Head of caudate nucleus (tissue), 42 donors: ENCODE results near the gene ZNF629.
"Not testable (repeated sequence)": the region's sequence is repeated elsewhere in the genome, so short reads cannot be mapped to it uniquely, and the experiment has no call there.

Source experiments
- DNase-seq, 42 donors: peaks; one replicate each; pipeline versions ENCODE4 v3.0.0 to v3.0.0-alpha.2; 2020 to 2021; ENCODE audit warnings: mixed read lengths in 7 of 42
- intact Hi-C: fragments of 100-400 bp; cut with DNase I; formaldehyde crosslinking; loops from one replicate; pipeline ENCODE4 v1.15.0; 2022

The ZNF629 gene

DNA sequence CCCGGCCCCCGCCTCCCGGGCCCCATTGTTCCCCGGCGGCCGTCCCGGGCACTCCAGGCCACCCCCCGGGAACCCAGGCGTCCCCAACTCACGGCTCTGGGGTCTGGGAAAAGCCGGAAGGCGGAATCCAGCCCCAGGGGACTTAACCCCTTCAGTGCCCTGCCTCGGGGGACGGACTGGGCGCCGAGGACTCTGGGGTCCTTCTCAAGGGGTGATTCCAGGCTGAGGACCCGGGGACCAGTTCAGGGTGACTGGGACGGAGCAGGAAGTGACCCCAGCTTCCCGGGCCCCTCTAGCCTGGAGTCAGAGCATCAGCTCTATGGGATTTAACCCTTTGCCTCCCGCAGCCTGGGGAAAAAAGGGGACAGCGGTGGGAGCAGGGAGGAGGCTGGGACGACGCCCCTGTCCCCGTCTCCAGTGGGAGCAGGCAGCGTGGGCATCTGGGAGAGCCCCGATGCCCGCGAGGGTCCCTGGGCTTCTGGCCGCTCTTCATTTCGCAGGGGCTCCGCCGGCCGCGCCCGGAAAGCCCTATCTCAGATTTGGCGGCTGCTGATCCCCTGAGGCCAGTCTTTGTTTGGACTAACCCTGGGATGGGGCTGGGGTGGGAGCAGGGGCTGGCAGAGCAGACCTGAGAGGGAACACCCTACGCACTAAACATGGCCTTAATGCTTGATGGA is at the start of gene ZNF629:
Gene ZNF629 (minus strand): TSS at position 270 of the 677 bp plus-strand sequence. CDS start 2,723 bp downstream, outside the sequence.
- DNase-seq = peak; percentile 65 to 94 (median 84)
- intact Hi-C loops = loop anchor here (2.0 to 5.0 kb wide), 2 partner anchors 20 to 90 kb away; no protein-coding TSS in a partner anchor

GRCh38 chr16:30834130-30834740 is 47.2 kb upstream of the ZNF629 start:
- intact Hi-C loops = no loop called here
- DNase-seq = no peak

DNA sequence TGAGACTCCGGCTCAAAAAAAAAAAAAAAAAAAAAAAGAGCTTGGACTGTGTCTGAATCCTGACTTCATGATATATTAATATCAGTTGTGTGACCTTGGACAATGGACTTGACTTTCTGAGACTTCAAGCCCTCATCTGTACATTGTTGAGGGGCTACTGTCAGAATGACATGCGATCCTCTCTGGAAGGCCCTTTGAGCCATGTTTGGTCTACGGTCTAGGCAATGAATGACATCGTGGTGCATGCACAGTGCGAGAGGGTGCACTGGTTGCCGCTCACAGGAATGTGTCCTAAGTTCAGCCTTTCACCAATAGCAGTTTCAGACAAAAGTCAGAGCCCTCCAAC is 43.0 kb upstream of the ZNF629 start:
- intact Hi-C loops = no loop called here

DNA sequence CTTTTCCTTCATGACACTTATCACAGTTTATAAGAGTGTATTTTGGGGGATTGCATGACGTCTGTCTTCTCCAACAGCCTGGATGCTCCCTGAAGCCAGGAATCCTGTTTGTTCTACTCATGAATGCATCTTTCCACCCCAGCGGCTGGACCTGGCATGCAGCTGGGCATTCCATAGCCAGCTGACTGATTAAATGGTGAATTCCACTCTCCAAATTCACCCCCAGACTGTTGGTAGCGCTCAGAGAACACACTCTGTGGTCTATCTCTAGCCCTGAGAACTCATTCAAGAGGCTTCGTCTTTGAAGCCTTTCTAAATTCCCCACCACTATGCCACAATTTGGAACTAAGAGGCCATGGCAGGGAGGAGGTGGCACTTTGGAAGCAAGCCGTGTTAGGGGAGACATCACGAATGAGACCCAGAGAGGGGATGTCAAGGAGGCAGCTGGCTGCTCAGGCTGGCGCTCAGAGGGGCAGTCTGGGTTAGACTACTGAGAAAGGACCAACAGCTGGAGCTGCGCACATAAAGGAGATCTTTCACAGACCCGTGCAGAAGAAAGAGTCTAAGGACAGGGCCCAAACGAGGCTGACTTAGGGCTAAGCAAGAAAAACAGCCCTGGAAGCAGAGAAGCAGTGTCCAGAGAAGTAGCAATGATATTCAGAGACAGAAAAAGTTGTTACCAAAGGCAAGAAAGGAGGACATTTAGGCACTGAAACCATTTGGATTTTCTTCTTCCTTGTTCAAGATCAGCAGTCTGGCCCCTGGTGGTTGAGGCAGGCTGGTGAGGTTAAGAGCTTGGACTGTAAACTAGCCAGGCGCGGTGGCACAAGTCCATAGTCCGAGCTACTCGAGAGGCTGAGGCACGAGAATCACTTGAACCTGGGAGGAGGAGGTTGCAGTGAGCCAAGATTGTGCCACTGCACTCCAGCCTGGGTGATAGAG is 42.4 kb upstream of the ZNF629 start:
- intact Hi-C loops = no loop called here
- peak in 4 of 42 donors; percentile 5 to 22 (median 8) for DNase-seq

More for the DNA sequence above, 43.0 kb upstream of the ZNF629 start:
- DNase-seq = no peak

- no peak for DNase-seq
- intact Hi-C loops = no loop called here
Observed at GRCh38 chr16:30821891-30822290, 34.9 kb upstream of the ZNF629 start.

GRCh38 chr16:30821441-30821840 is 34.4 kb upstream of the ZNF629 start:
- intact Hi-C loops, DNase-seq: not testable (repeated sequence)

DNA sequence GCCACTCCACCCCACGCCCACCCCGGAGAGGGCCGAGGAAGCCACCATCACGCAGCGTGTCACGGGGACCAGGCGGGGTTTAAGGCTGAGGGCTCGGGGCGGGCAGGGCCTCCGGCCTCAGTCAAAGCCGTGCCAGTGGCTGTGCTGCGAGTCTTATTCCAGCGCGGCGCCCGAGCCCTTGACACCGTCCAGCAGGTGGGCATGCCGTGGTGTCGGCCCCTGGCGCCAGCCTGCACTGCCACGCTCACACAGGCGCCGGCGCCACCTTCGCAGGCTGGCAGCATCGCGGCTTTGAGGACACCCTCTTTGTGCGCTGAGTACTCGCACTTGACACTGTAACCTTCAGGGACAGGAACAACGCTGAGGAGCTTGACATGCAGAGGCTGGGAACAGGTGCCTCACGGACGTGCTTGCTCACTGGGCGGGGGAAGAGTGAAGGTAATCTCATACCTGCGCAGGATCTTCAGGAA is 34.0 kb upstream of the ZNF629 start:
- DNase-seq = no peak
- intact Hi-C loops = no loop called here

DNA sequence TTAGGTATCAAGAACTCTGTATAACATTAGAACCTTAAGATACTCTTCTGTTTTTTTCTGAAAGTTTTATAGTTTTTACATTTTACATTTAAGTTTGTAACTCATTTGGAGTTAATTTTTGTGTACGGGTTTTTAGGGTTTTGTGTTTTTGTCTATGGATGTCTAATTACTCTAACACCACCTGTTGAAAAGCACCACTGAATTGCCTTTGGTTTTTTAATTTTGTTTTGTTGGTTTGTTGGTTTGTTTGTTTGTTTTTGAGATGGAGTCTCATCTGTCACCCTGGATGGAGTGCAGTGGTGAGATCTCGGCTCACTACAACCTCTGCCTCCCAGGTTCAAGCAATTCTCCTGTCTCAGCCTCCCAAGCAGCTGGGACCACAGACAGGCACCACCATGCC is 29.8 kb upstream of the ZNF629 start:
- intact Hi-C loops = no loop called here
- no peak for DNase-seq

DNA sequence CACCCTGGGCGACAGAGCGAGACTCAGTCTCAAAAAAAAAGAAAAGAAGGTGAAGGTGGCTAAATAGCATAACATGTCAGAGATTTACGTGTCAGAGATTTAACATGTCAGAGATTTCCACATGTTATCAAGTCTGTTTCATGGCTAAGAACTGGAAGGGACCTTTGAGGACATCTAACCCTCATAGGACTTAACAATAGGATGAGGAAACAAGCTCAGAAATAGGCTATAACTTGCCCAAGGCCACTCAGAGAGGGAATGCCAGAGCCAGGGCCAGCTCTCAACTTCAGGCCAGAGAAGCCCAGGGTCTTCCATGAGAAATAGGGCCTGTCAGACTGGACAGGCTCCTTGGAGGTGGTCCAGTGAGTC is 26.8 kb upstream of the ZNF629 start:
- intact Hi-C loops = no loop called here
- peak in 1 of 42 donors; percentile 7 for DNase-seq

GRCh38 chr16:30809675-30810074 is 22.7 kb upstream of the ZNF629 start:
- intact Hi-C loops = loop anchor here (5.0 to 10.0 kb wide), 2 partner anchors 68 to 115 kb away; partner anchors contain the start of gene FBXL19
- DNase-seq = not testable (repeated sequence)

- not testable (repeated sequence) for DNase-seq
- intact Hi-C loops = loop anchor here (5.0 to 10.0 kb wide), 2 partner anchors 68 to 116 kb away; partner anchors contain the start of gene FBXL19
Observed at GRCh38 chr16:30808890-30809426, 22.0 kb upstream of the ZNF629 start.

DNA sequence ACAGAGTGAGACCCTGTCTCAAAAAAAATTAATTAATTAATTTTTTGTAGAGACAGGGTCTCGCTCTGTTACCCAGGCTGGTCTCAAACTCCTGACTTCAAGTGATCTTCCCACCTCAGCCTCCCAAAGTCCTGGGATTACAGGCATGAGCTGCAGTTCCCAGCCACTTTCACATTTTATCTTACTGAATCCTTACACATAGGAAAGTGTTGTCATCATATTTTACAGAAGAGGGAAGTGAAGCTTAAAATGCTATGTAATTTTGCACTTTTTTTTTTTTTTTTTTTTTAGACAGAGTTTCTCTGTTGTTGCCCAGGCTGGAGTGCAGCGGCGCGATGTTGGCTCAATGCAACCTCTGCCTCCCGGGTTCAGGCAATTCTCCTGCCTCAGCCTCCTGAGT is 21.1 kb upstream of the ZNF629 start:
- DNase-seq = no peak

GRCh38 chr16:30805370-30806169 is 18.6 kb upstream of the ZNF629 start:
- DNase-seq = peak; percentile 70 to 96 (median 90)
- intact Hi-C loops = loop anchor here (2.0 to 10.0 kb wide), 3 partner anchors 19 to 119 kb away; partner anchors contain the start of genes FBXL19 and ZNF629

More for the DNA sequence above, 21.1 kb upstream of the ZNF629 start:
- intact Hi-C loops = loop anchor here (5.0 to 10.0 kb wide), 2 partner anchors 69 to 117 kb away; partner anchors contain the start of gene FBXL19

DNA sequence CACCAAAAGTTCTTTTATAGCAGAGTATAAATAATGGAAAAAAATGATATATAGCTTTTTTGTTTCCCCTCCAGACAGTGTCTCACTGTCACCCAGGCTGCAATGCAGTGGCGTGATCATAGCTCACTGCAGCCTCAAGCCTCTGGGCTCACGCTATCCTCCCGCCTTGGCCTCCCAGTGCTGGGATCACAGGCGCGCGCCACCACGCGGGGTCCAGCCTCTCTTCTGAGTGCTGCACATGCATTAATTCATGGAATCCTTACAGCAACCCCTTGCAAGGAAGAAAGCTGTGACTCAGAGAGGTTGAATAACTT is 18.0 kb upstream of the ZNF629 start:
- DNase-seq = peak in 6 of 42 donors; percentile 17 to 48 (median 26)
- intact Hi-C loops = loop anchor here (5.0 to 10.0 kb wide), 2 partner anchors 72 to 120 kb away; partner anchors contain the start of gene FBXL19

- no peak for DNase-seq
- intact Hi-C loops = loop anchor here (10.0 kb wide), 1 partner anchor 122 kb away; the partner anchor contains the start of gene FBXL19
Observed at GRCh38 chr16:30802936-30803335, 15.9 kb upstream of the ZNF629 start.

DNA sequence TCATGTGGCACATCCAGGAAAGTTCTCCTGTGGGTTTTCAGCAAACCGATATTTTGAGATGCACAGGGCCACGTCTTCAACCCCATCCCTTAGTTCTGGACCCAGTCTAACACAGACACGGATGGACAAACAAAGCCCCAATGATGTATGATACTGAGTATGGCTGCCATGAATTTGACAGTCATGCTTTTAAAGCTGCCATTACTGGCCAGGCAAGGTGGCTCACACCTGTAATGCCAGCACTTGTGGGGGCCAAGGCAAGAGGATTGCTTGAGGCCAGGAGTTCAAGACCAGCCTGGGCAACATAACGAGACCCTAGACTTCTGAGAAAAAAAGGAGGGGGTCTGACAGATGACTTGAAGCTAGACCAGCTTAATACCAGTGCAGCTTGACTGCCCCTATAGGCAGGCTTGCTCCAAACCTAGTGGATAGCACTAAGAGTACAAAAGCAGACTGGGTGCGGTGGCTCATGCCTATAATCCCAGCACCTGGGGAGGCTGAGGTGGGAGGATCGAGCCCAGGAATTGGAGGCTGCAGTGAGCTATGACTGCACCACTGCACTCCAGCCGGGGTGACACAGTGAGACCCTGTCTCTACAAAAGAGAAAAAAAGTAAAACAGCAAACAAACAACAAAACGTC is 10.8 kb upstream of the ZNF629 start:
- intact Hi-C loops = no loop called here
- DNase-seq = no peak

GRCh38 chr16:30794634-30795033 is 7.6 kb upstream of the ZNF629 start:
- intact Hi-C loops = no loop called here
- DNase-seq = no peak
